Astrocyte of the spinal cord (primary cell): Measurements from ENCODE around the gene SCG2.

Experiments used
- DNase-seq: peaks from one replicate; pipeline ENCODE4 v3.0.0; 2011; ENCODE audit warnings: low read depth, low spot score
- H3K4me3 ChIP-seq: 2 replicates; pipeline ENCODE4 v1.5.1; 2011; ENCODE audit warnings: low read depth, mild to moderate bottlenecking, low read length, moderate library complexity
- CTCF ChIP-seq: IDR thresholded peaks from 2 replicates; pipeline ENCODE4 v1.5.1; 2012; ENCODE audit warnings: low read depth, mild to moderate bottlenecking, low read length, inconsistent platforms
- in situ Hi-C: cut with HindIII; loops from 2 replicates; pipeline ENCODE4 v1.10.0; 2017; ENCODE audit warnings: low sequenced_read_pairs

SCG2 gene

GRCh38 chr2:223587301-223587700 lies 14.9 kb downstream of the SCG2 start:
- no peak for TF ChIP-seq CTCF
- no peak overlapping the region for H3K4me3 ChIP-seq
- DNase-seq: peak; percentile 52
- in situ Hi-C loops: no loop called here

- no peak overlapping the region for H3K4me3 ChIP-seq
- DNase-seq: peak; percentile 76
- no peak for TF ChIP-seq CTCF
- in situ Hi-C loops: no loop called here
Observed at GRCh38 chr2:223586261-223586660, 15.9 kb downstream of the SCG2 start.

- no peak for TF ChIP-seq CTCF
- in situ Hi-C loops: no loop called here
- DNase-seq: peak; percentile 55
- H3K4me3 ChIP-seq: no peak overlapping the region
Observed at GRCh38 chr2:223585666-223586065, 16.5 kb downstream of the SCG2 start.

GRCh38 chr2:223582001-223582400 lies 20.2 kb downstream of the SCG2 start:
- DNase-seq: no peak
- H3K4me3 ChIP-seq: no peak overlapping the region
- in situ Hi-C loops: no loop called here
- no peak for TF ChIP-seq CTCF

GRCh38 chr2:223580951-223581350 lies 21.2 kb downstream of the SCG2 start:
- peak; percentile 88 for DNase-seq
- in situ Hi-C loops: no loop called here
- no peak overlapping the region for H3K4me3 ChIP-seq
- TF ChIP-seq CTCF: no peak

GRCh38 chr2:223578846-223579245 lies 23.3 kb downstream of the SCG2 start:
- DNase-seq: no peak
- no peak for TF ChIP-seq CTCF
- in situ Hi-C loops: no loop called here
- H3K4me3 ChIP-seq: no peak overlapping the region

- DNase-seq: peak; percentile 97
- in situ Hi-C loops: no loop called here
- no peak overlapping the region for H3K4me3 ChIP-seq
- TF ChIP-seq CTCF: no peak
Observed at GRCh38 chr2:223576873-223577272, 25.3 kb downstream of the SCG2 start.
